ENCODE results near the gene DPEP2NB.

DPEP2NB gene

DNA sequence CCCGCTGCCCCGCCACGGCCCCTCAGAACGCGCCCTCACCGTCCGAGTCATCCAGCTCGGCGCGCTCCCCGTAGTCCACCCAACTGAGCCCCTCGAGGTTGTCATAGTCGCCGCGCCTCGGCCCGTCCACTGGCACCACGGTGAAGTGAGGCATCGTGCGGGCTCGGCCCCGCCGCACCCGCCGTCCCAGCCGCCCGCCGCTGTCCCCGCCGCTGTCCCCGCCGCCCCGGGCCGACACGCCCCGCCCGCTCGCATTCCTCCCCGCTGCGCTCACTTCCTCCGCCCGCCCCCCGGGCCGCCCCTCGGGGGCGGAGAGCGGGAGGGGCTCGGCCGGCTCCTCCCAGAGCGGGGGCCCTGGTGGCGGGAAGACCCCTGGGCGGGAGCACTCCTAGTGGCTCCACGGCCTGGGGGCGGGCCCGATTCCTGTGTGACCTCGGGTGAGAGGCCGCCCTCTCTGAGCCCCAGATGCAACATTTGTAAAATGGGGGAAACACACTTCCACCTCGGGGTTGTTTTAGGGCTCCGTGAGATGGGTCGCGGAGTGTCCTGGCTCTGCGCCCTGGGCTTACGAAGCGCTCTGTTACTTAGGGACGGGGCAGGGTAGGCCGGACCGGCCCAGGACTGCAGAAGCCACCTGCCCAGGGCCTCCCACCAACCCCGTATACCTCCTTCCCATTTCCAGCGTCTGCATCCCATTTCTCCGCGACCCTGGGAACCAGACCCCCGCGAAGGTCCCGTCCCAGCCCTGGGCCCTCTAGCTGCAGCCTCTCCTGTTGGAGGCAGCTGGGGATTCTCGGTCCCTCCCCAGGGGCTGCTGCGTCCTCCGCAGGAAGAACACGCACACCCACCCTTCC lies 47.1 kb downstream of the DPEP2NB start, which contains the start of gene SLC12A4:
Gene SLC12A4 (minus strand): TSS at position 238 of the 854 bp plus-strand sequence. CDS start 84 bp downstream, at position 154.
- Mint-ChIP-seq H3K36me3 (no peaks in the 10 kb centered on the region), H3K27ac (peak within 1 kb of the TSS; percentile 93), H3K4me1 (peaks cover 33% of the 10 kb centered on the region), H3K4me3 (peak within 1 kb of the TSS; percentile 100), H3K27me3 (peaks cover 23% of the 10 kb centered on the region), H3K9me3 (no peaks in the 10 kb centered on the region)
- CTCF ChIA-PET = interaction anchor here (0.8 to 1.4 kb wide), 3 partner anchors 9 to 72 kb away, joined by 3 to 5 read pairs (median 3); partner anchors contain the start of genes DDX28 and DUS2
- peak; percentile 92 for DNase-seq

DNA sequence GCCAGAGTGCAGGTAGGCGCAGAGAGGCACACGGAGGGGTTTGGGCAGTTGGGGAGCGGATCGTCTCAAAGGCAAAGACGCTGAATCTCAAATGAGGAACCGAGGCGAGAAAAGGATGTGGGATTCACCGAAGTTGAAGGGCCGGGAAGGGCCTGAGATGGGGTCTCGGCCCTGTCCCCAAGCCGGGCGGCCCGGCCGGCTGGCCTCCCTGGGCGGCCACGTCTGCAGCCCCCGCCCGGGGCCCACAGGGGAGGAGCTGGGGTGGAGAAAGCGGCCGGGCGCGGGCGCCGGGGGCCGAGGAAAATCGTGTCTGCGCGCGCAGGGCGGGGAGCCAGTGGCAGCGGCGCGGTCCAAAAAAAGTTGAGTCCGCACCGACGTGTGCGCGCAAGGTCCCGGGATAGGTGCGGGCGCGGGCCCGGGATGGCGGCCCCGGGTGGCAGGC lies 47.7 kb downstream of the DPEP2NB start:
- CTCF ChIA-PET = no interaction called here
- peak; percentile 62 for DNase-seq
- Mint-ChIP-seq H3K27ac (peak overlapping the region; percentile 93), H3K4me1 (peaks cover 33% of the 10 kb centered on the region), H3K9me3 (no peaks in the 10 kb centered on the region), H3K4me3 (peak overlapping the region; percentile 100), H3K27me3 (peaks cover 22% of the 10 kb centered on the region), H3K36me3 (no peaks in the 10 kb centered on the region)

DNA sequence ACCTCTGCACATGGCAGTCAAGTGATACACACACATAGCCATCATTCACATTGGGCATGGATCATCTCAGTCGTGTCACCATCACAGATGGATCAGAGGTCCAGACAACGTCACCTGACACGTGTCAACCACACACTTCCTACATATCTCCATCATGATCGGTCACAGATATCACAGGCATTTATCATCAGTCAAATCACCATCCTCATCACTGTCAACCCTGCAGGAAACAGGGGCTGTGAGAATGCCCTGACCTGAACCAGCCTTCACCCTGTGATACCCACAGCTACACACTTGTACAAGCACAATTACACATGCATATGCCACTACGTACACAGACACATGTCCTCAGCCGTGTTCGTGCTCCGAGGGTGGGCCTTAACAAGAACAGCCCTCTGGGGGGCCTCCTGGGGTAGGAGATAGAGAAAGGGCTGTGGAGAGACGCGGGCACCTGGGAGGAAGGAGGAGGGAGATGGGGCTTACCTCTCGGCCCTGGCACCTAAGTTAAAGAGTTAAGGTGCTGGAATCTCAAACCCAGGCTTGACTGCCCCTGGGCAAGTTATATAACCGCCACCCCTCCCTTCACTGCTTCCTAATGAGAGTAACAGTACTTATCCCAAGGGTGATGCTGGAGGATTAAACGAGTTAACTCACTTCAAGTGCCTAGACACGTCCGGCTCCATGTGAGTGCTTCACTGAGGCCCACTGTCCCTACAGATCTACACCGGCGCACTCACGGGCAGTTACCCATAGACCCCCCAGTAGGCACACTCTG lies 48.3 kb downstream of the DPEP2NB start:
- H3K4me1 Mint-ChIP-seq = peaks cover 35% of the 10 kb centered on the region

DNA sequence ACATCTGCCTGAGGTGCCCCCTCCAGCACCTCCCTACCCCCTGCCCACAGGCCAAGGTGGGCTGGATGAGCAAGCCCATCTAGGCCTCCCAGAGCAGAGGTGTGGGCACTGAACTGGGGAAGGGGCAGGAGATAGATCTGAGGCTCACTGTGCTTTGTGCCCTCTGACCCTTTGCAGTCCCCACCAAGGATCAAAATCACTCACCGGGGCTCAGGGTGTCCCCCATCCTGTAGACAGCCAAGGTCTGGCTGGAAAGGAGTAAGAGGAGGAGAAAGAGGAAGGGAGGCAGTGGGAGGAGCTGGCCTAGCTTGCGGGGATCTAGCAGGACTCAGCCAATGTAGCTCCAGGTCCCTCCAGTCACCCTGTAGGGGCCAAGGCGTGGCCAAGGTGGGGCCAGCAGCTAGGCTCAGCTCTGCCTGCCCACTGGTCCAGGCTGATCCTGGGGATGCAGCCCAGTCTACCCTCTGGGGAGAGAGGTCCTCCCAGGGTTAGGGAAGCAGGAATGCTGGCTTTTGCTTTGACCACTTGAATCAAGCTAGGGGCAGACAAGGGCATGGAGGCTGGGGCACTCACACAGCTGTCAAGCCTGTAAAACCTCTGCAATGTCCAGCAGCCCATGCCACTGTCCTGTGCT lies 49.0 kb downstream of the DPEP2NB start:
- Mint-ChIP-seq H3K4me1 (peaks cover 35% of the 10 kb centered on the region), H3K4me3 (peak overlapping the region; percentile 100), H3K9me3 (no peaks in the 10 kb centered on the region), H3K36me3 (peaks cover 11% of the 10 kb centered on the region), H3K27me3 (peaks cover 9% of the 10 kb centered on the region), H3K27ac (no peak overlapping the region)
- CTCF ChIA-PET = interaction anchor here (1.1 to 1.6 kb wide), 2 partner anchors 14 to 74 kb away, joined by 5 to 7 read pairs; partner anchors contain the start of gene DPEP3
- no peak for DNase-seq

More for the DNA sequence above, 48.3 kb downstream of the DPEP2NB start:
- H3K9me3 Mint-ChIP-seq = no peaks in the 10 kb centered on the region
- peaks cover 16% of the 10 kb centered on the region for H3K27me3 Mint-ChIP-seq
- DNase-seq = peak; percentile 48
- peaks cover 5% of the 10 kb centered on the region for H3K36me3 Mint-ChIP-seq
- peak overlapping the region; percentile 93 for H3K27ac Mint-ChIP-seq
- CTCF ChIA-PET = interaction anchor here (1.1 to 1.6 kb wide), 2 partner anchors 14 to 74 kb away, joined by 5 to 7 read pairs; partner anchors contain the start of gene DPEP3
- peak overlapping the region; percentile 100 for H3K4me3 Mint-ChIP-seq

DNA sequence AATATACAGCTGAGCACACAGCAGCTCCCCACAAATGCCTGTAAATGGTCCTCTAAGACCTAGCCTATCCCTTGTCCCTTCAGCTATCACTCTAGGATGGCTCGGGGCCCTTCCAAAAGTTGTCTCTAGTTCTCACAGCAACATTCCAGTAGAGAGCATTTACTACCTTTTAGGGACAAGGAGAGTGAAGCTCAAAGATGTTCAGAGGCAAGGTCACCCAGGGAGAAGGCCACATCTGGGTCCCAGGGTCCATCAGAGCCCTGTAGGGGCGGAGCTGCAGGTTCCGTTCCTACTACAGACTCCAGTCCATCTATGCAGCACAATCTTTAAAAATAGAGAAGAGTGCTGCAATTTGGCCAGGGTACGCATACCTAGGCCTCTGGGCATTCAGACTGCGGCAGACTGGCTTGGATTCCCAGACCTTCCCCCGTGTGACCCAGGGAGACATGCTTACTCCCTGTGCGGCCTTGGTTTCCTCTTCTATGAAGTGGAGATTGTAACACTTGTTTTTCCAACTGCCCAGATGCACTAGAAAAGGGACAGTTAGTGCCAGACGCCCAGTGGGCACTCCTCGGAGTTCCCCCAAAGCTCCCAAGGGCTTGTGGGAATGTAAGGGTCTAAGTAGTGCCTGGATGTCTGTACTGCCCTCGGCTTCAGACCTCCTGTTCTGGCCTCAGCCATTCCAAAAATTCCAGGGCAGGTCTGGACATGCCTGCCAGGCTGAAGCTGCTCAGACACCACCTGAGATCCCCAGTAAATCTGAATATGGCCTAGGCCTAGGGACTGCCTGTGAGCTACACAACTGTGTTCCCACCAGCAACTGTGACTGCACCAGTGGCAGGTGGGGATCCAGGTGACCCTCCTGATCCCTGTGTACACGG lies 49.8 kb downstream of the DPEP2NB start:
- H3K27ac Mint-ChIP-seq = no peak overlapping the region
- H3K27me3 Mint-ChIP-seq = peaks cover 4% of the 10 kb centered on the region
- CTCF ChIA-PET = interaction anchor here (0.7 to 1.6 kb wide), 4 partner anchors 12 to 75 kb away, joined by 3 to 7 read pairs (median 4); partner anchors contain the start of gene DPEP3
- H3K4me3 Mint-ChIP-seq = no peak overlapping the region
- peaks cover 35% of the 10 kb centered on the region for H3K4me1 Mint-ChIP-seq
- no peak for DNase-seq
- H3K36me3 Mint-ChIP-seq = peaks cover 17% of the 10 kb centered on the region
- no peaks in the 10 kb centered on the region for H3K9me3 Mint-ChIP-seq

DNA sequence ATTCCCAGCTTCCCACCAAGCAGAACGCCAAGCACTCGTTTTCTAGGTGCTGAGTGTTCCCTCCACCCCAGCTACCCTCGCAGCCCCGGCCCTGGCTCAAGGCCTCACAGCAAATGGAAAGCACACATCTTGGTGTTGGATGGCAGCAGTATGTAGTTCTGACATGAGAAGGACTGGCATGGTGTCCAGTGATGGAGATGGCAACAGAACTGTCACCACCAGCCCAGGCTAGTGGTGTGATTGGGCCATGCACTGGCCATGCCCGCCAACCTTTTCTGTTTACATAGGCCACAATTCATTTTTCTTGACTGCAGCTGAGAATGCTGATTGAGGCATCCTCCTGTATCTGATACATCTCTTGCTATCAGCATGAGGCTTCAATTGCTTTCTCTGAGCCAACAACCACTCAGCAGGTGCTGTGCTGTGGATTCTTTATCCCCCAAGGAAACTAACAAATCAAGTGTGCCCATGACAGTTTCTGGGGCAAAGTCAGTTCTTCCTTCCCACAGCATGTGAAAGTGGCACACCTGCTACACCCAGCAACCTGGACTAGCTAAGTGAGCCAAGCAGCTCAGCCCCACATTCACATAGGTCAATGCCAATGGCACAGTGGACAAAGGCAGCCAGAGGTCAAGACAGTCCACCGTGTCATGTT lies 51.1 kb downstream of the DPEP2NB start:
- Mint-ChIP-seq H3K4me3 (no peak overlapping the region), H3K9me3 (no peaks in the 10 kb centered on the region), H3K4me1 (peaks cover 32% of the 10 kb centered on the region), H3K27me3 (no peaks in the 10 kb centered on the region), H3K36me3 (peaks cover 22% of the 10 kb centered on the region), H3K27ac (no peak overlapping the region)
- CTCF ChIA-PET = interaction anchor here (1.3 to 1.4 kb wide), 2 partner anchors 10 to 22 kb away, joined by 3 to 5 read pairs; no protein-coding TSS in a partner anchor
- no peak for DNase-seq

DNA sequence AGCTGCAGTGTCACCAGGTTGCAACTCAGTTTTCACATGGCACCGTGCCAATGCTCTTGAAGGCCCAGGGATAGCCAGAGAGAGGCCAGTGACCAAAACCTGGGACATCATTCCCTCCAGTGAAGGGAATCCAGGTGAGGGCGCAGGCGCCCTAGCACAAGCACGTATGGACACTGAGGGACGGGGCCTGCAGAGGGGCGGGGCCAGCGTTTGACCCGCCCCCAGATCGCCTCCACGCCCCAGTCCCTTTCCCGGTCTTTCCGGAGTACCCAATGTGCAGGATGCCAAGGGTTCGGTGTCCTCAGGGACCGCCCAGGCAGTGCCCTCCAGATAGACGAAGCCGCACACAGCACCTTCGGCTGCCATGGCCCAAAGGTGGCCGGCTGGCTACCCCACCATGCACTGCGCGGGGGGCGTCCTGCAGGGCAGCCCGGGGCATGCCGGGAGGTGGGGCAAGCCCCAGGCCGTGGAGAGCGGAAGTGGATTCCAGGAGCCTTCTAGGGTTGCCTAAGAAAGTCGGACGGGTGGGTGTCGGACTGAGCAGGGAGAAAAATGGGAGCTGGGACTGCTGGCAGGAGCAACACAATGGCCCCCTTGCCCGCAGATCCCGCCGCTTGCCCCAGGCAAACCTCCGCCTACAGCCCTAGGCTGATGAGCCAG lies 51.9 kb downstream of the DPEP2NB start:
- Mint-ChIP-seq H3K36me3 (peaks cover 24% of the 10 kb centered on the region), H3K27ac (no peak overlapping the region), H3K4me1 (peaks cover 26% of the 10 kb centered on the region), H3K27me3 (no peaks in the 10 kb centered on the region), H3K4me3 (no peak overlapping the region), H3K9me3 (no peaks in the 10 kb centered on the region)
- DNase-seq = no peak
- CTCF ChIA-PET = interaction anchor here (1.3 to 2.6 kb wide), 2 partner anchors 22 kb away, joined by 5 to 7 read pairs; no protein-coding TSS in a partner anchor

Data from activated naive CD4-positive, alpha-beta T cell treated with anti-CD3 and anti-CD28 coated beads, Interleukin-2, amount 10 ng/mL, durations not matched to agents 7 days and 5 days (primary cell).